C4-2B (cell line): ENCODE results near the gene RFWD3.

Experiments used
- ZFX ChIP-seq: fragments of 450-650 bp; IDR thresholded peaks from 2 replicates; pipeline ENCODE4 v1.6.1; 2017
- TF ChIP-seq, protein P1 (sequence below): fragments of 450-650 bp; conservative IDR thresholded peaks from 2 replicates; pipeline ENCODE4 v1.5.1; 2017; ENCODE audit warnings: mild to moderate bottlenecking

DNA sequence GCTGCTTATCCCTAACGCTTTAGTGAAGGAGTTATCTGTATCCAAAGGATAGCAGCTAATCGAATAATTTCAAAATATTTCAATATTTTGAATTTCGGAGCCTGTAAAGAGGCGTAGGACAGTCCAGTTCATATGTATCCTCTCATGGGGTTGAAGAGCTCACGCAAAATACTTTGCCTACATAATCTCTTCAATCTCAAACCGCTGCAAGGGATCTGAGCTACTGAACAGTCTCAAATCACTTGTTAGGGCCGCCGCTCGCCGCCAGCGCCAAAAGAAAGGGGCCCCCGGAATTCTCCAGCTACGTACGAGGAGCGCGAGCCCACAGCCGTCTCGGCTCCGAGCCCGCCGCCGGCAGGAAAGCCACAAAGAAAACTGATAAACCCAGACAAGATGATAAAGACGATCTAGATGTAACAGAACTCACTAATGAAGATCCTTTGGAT lies 601 bp upstream of the RFWD3 start:
- TF ChIP-seq, protein P1, sequence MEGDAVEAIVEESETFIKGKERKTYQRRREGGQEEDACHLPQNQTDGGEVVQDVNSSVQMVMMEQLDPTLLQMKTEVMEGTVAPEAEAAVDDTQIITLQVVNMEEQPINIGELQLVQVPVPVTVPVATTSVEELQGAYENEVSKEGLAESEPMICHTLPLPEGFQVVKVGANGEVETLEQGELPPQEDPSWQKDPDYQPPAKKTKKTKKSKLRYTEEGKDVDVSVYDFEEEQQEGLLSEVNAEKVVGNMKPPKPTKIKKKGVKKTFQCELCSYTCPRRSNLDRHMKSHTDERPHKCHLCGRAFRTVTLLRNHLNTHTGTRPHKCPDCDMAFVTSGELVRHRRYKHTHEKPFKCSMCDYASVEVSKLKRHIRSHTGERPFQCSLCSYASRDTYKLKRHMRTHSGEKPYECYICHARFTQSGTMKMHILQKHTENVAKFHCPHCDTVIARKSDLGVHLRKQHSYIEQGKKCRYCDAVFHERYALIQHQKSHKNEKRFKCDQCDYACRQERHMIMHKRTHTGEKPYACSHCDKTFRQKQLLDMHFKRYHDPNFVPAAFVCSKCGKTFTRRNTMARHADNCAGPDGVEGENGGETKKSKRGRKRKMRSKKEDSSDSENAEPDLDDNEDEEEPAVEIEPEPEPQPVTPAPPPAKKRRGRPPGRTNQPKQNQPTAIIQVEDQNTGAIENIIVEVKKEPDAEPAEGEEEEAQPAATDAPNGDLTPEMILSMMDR = no peak
- TF ChIP-seq ZFX = no peak
